NCI-H187 treated with DMSO at 0.1 percent for 48 hours (cell line): Measurements from ENCODE around the gene GPR84.
"Not testable (repeated sequence)": the region's sequence is repeated elsewhere in the genome, so short reads cannot be mapped to it uniquely, and the experiment has no call there.

Source experiments
- DNase-seq: peaks from one replicate; lab custom pipeline; 2025; lab: John Stamatoyannopoulos, UW

GPR84 gene

GRCh38 chr12:54356228-54356627 lies 8.1 kb downstream of the GPR84 start:
- no peak for DNase-seq

DNA sequence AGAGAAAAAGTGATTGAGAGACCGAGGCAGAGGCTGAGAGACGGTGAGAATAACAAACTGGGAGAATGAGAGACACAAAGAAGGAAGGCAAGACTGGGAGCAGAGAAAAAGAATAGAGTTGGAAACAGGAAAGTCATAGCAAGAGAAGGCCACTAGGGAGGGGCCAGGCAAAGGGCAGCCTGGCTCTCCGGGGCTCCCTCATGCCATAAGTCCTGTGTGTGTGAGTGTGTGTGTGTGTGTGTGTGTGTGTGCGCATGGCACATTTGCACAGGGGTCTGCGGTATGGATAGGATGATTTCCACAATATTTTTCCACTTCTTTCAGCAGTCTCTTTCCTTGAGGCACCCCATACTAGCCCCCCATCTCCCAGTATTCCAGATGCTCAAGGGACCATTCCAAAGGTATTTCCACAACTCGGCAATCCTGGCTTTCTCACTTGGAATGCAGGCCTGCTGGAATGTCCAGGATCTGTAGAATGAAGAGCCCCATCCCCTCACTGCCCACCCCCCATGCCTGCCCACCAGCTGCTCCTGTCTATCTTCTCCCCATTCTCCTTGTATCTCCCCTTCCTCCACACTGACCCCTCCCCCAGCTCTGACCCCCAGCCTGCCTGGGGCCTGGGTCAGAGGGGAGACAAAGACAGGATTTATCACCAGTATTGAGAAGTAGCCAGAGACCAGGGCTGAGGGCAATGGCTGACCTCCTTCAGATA lies 9.0 kb downstream of the GPR84 start:
- no peak for DNase-seq

DNA sequence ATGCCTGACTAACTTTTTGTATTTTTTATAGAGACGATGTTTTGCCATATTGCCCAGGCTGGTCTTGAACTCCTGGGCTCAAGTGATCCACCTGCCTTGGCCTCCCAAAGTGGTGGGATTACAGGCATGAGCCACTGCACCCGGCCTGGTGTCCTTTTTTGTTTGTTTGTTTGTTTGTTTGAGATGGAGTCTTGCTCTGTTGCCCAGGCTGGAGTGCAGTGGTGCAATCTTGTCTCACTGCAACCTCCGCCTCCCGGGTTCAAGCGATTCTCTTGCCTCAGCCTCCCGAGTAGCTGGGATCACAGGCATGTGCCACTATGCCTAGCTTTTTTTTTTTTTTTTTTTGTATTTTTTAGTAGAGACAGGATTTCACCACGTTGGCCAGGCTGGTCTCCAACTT lies 10.0 kb downstream of the GPR84 start:
- DNase-seq = not testable (repeated sequence)

GRCh38 chr12:54352891-54353874 lies 11.1 kb downstream of the GPR84 start:
- peak; percentile 64 for DNase-seq

DNA sequence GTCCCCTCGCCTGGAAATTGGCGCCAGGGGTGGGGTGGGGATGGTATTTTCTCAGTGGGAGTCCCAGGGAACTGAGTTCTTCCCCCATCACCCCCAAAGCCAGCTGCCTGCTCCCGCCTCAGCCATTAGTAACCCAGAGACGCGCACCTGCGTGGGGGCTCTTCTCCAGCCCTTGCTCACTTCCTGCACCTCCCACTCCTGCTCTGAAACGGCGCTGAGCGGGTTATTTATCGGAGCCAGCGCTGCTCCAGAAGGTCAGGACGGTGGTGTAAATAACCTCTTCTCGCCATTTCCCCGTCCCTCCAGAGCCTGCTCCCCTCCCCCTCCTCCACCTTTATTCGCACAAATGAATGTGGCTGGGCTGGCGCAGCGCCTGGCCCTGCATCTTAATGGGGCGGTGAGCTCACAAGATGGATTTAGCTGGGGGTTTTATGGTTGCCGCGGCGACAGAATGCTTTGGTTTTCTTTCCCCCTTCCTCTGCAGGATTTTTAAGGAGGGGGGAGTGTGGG lies 12.2 kb downstream of the GPR84 start:
- peak; percentile 58 for DNase-seq

DNA sequence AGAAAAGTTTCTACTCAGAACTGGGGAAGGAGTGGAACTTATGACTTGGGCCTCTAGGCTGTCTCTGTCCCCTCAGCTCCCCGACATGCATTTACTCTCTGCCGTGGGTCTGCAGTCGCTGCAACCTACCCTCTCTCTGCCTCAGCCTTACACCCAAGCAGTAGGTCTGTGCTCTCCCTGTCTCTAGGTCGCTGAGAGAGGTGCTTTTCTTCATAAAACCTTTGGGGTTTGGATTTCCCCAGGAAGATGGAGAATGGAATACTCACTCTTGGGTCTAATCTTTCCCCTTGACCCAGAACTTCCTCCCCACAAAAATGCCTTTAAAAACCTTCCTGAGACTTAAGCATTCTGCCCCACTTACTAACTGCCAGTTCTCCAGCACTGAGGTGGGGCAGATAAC lies 12.9 kb downstream of the GPR84 start:
- DNase-seq = no peak

DNA sequence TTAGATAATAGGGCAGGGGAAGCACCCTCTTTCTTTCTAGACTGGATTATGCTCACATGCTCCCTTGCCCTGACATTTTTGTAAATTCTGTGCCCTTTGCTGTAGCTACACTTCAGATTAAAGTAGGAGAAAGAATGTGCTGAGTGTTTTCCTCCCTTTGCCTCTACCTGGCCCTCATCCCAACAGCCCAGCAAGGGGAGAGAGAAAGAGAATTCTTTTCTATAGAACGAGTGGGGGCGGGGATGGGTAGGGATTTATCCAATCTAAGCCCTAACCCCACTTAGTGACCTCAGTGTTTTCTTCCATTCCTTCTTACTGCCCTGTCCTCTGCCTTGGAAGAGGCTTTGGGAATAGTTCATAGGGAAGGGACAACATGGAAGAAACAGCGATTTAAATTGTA lies 13.5 kb downstream of the GPR84 start:
- DNase-seq = no peak

DNA sequence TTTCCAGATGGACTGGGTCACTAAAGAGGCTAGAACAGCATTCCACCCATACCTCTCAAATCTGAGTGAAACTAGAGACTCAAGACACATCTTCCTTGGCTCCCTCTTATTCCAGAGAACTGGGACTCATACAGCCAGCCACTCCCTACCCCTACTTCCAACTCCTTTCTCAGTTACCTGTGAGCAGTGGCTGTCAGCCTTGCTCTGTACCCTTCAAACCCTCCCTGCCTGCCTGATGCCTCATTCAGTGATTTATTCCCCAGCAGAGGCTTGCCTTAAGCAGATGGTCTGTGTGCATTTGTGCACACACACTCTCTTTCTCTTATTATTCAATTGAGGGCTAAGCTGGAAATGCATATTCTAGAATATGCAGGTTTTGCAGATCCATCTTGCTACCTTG lies 14.6 kb downstream of the GPR84 start:
- no peak for DNase-seq

GRCh38 chr12:54349036-54349435 lies 15.2 kb downstream of the GPR84 start:
- no peak for DNase-seq

- no peak for DNase-seq
Measured at GRCh38 chr12:54341378-54342300, 22.6 kb downstream of the GPR84 start.

- DNase-seq = no peak
Measured at GRCh38 chr12:54340846-54341245, 23.4 kb downstream of the GPR84 start.

GRCh38 chr12:54338698-54339296 lies 25.5 kb downstream of the GPR84 start:
- DNase-seq = no peak

GRCh38 chr12:54337854-54338650 lies 26.2 kb downstream of the GPR84 start:
- no peak for DNase-seq

- peak; percentile 33 for DNase-seq
Measured at GRCh38 chr12:54337280-54337842, 26.9 kb downstream of the GPR84 start.

DNA sequence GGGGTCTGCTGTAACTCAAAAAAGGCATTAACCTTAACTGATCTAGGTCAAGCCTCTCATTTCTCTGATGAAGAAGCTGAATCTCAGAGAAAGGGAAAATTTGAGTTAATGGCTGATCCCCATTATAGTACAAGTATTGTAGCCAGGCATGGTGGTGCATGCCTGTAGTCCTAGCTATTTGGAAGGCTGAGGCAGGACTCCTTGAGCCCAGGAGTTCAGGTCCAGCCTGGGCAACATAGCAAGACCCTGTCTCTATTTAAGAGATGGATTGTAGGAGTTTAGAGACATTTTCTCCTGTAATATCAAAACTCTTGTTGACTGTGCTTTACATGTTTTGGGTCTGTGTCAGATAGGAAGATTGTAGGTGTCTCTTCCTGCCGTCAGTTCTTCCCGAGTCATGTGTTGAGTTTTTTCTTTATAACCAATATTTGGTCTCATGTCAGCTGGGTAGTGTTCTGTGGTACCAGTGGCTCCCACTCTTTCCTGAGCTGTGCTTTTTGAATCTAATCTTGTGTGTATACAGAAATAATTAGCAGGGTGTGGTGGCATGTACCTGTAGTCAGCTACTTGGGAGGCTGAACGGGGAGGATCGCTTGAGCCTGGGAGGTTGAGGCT lies 30.8 kb downstream of the GPR84 start:
- DNase-seq = no peak

DNA sequence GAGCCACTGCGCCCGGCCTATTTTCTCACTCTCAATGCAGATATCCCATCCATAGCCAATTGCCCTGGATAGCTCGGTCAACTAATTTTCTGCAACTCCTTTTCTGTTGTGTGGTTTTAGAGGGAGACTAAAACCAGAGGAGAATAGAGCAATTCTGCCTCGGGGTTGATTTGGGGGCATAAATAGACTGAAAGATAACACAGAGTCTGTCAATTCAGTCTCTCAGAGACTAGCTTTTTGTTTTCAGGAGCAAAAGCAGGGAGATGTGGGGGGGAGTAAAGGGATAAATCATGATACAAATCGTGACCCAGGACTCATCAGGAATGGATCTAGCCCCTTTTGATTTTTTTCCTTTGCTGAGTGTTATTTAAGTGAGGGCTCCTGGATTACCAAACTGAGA lies 32.8 kb downstream of the GPR84 start:
- DNase-seq = no peak

GRCh38 chr12:54330442-54330841 lies 33.8 kb downstream of the GPR84 start:
- DNase-seq = no peak

DNA sequence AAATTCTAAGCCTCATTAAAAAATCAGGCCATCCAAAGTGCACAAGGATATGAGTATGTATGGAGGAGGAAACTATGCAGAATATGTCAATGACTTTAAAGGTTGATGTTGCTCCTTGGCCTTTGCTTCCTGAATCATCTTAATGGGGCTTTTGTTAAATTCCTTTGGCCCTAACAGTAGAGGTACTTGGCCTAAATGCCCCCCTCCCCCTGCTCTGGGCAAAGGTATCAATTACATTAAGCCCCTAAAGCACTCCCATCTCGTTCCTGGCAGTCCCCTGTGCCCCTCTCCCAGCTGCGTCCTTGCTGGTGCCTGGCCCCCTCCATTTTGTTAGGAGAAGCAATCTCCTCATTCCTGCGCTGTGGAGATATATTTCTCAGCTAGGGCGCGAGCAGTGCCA lies 34.5 kb downstream of the GPR84 start:
- no peak for DNase-seq

- no peak for DNase-seq
Measured at GRCh38 chr12:54328595-54329337, 35.5 kb downstream of the GPR84 start.
